GM12801 (cell line): ENCODE results near the gene SEMA3A.

Experiments
- TF ChIP-seq, protein P1 (sequence below): IDR thresholded peaks from one replicate; pipeline ENCODE4 v1.5.1; 2011; ENCODE audit warnings: control low read depth; ENCODE audit not compliant: insufficient read length; ENCODE audit errors: extremely low read depth

Gene SEMA3A

DNA sequence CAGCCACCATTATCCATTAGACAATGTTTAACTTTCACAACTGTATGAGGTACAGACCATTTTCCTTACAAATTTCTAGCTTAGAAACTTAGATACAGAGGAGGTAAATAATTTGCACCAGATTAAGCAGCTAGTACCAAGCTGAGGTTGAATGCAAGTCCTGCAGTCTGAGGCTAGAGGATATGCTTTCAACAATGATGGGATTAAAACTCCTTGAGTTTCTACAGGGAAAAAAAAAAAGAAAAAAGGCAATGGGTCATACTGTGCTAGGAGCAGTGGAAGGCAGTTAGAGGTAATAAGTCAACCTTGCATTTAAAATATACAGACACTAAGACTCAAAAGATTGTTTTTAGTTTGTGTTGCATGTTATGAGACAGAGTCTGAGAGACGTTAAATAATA, 86.5 kb downstream of the SEMA3A start:
- TF ChIP-seq, protein P1, sequence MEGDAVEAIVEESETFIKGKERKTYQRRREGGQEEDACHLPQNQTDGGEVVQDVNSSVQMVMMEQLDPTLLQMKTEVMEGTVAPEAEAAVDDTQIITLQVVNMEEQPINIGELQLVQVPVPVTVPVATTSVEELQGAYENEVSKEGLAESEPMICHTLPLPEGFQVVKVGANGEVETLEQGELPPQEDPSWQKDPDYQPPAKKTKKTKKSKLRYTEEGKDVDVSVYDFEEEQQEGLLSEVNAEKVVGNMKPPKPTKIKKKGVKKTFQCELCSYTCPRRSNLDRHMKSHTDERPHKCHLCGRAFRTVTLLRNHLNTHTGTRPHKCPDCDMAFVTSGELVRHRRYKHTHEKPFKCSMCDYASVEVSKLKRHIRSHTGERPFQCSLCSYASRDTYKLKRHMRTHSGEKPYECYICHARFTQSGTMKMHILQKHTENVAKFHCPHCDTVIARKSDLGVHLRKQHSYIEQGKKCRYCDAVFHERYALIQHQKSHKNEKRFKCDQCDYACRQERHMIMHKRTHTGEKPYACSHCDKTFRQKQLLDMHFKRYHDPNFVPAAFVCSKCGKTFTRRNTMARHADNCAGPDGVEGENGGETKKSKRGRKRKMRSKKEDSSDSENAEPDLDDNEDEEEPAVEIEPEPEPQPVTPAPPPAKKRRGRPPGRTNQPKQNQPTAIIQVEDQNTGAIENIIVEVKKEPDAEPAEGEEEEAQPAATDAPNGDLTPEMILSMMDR: no peak

DNA sequence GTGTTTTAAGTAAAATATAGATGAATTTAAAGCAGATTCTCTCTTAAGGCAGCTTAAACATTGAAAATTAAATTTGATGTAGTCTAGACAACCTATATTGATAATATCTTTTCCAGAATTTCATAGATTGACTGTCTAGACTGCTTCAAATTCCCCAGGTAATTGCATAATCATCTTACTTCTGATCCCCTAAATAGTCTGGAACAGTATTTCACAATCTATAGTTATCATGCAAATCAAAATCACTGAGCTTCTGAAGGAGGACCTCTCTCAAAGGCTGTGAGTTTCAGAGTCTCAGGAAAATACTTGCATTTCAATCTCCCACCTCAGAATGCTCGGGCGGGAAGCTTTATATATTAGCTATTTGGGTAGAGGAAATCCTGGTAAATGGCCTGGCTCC, 87.3 kb downstream of the SEMA3A start:
- TF ChIP-seq, protein P1: no peak

DNA sequence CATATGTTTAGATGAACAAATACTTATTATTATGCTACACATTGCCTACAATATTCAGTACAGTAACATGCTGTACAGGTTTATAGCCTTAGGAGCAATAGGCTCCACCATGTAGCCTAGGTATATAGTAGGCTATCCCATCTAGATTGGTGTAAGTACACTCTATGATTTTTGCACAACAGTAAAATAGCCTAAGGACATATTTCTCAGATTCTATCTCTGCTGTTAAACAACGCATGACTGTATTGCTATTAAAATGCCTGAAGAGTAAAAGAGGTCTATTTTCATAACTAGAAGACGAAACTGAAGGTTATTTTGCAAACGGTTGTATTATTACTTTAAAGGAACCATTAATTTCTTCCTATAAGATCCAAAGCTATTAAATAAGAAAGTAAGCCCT, 88.3 kb downstream of the SEMA3A start:
- TF ChIP-seq, protein P1: no peak

DNA sequence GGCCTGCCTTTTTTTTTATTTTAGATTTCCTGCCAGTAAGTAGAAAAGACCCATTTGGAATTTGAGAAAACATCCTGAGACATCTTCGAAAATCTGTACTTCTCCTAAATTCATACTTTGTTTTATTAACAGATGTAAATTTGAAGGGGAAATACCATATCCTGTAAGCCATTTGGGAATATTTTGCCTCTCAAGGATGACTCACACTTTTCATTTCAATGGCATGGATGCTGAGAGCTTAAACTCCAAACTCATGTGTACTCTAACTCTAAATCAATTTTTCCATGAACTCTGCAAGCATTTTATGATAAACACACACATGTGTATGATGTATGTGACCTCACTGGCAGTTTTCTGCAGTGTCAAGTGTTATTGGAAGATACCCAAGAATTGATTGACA, 89.0 kb downstream of the SEMA3A start:
- TF ChIP-seq, protein P1: no peak

DNA sequence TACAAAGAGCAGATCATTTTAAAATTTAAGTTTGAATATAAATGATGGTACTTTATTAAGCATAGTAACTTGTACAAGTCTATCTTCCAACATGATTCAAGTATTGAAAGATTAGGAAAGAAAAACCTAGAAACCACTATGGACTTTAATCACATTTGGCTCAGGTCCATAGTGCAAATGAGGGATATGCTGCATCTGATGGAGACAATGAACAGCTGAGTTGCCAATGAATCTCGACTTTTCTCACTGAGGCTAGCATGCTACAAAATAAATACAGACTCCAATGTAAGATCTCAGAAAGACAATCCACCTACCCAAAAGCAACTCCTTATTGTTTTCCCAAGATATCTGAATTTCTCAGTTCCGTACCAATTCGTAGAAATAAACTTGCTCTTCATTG, 89.8 kb downstream of the SEMA3A start:
- TF ChIP-seq, protein P1: no peak

DNA sequence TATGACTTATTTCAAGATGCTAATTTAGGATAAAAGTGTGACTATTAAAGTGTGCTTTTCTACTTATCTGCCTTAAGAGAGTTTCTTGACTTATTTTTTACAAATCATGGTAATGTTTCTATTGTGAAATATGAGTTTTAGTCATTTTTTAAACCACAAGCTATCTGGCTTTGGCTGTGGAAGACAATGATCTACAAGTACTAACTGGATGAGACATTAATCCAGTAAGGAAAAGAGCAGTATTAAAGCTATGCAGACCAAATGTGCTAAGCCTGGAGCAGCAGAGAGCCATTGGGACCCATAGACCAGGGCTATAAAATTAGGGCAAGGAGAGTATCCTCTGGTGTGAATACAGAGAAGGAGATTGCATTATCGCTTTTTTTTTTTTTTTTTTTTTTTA, 92.4 kb downstream of the SEMA3A start:
- TF ChIP-seq, protein P1: no peak

DNA sequence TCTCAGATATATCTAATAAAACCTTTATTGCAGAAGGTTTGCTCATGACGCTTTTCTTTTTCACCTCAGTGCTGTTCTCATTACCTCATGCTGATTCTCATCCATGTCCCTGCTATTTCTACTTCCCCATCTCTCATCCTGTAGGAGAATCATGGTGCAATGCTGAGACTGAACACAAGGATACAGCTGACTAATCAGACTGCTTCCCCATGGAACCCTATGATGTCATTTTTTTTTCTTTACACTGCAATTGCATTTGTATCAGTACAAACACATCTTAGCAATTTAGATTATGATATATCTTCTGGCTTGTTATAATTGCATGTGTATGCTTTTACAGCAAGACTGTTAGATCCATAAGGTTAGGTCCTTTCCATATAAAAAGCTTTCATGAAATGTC, 93.7 kb downstream of the SEMA3A start:
- TF ChIP-seq, protein P1: no peak

DNA sequence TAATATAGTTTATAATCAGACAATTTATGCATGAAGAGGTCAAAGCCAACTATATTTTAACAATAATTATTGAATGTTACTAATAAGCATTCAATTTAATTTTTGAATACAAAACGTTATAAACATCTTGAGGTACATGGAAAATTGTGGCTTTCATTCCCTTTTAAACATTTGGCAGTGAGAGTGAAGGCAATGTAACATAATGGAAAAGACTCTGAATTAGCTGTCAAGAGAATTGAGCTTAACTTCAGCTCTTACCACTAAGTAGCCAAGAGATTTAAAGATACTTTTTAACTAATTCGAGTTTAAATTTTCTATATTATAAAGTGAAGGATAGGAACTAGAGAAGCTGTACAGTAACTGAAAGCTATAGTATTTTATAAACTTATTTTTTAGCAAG, 98.6 kb downstream of the SEMA3A start:
- TF ChIP-seq, protein P1: no peak
